Fibroblast of skin of back (primary cell): ENCODE results near the gene CDCA5. TPM values are rescaled to one million over a fixed set of nuclear protein-coding genes. Genes with fewer than 3 reads are reported as not detected.

Experiments
- DNase-seq: peaks from one replicate; pipeline ENCODE4 v3.0.0-alpha.2; 2013
- polyA plus RNA-seq, 2 experiments: library from polyadenylated mRNA; unstranded; fragments of 120-200 nt; gene quantifications; one replicate each; pipeline ENCODE4 v1.2.1, GENCODE V29; 2013; ENCODE audit not compliant: insufficient read length in 2 of 2

Gene CDCA5
- 43.4 TPM for polyA plus RNA-seq (2013, experiment 1 of 2; ENCODE audit: insufficient read length)
- 4.0 TPM for polyA plus RNA-seq (2013, experiment 2 of 2; ENCODE audit: insufficient read length)

- DNase-seq = peak; percentile 95
Measured at GRCh38 chr11:65083834-65084597, at the start of gene CDCA5, which contains the start of gene ZFPL1. CDCA5 (minus strand) TSS chr11:65084040; CDS start chr11:65083978, 62 bp downstream. ZFPL1 (plus strand) TSS chr11:65084222; CDS start chr11:65084699, 477 bp downstream.

GRCh38 chr11:65132988-65133700 lies 49.3 kb upstream of the CDCA5 start:
- no peak for DNase-seq

GRCh38 chr11:65132238-65132987 lies 48.6 kb upstream of the CDCA5 start:
- DNase-seq = no peak

GRCh38 chr11:65131895-65132237 lies 48.0 kb upstream of the CDCA5 start:
- DNase-seq = no peak

GRCh38 chr11:65131417-65131776 lies 47.6 kb upstream of the CDCA5 start:
- no peak for DNase-seq

- DNase-seq = no peak
Measured at GRCh38 chr11:65130631-65131416, 47.0 kb upstream of the CDCA5 start.

- DNase-seq = no peak
Measured at GRCh38 chr11:65129649-65130441, 46.0 kb upstream of the CDCA5 start.

GRCh38 chr11:65128182-65129145 lies 44.6 kb upstream of the CDCA5 start:
- DNase-seq = no peak

GRCh38 chr11:65127473-65128181 lies 43.8 kb upstream of the CDCA5 start:
- no peak for DNase-seq

GRCh38 chr11:65126624-65127274 lies 42.9 kb upstream of the CDCA5 start:
- DNase-seq = no peak

GRCh38 chr11:65125197-65126056 lies 41.6 kb upstream of the CDCA5 start:
- no peak for DNase-seq

GRCh38 chr11:65124480-65125196 lies 40.8 kb upstream of the CDCA5 start:
- DNase-seq = no peak

- peak; percentile 96 for DNase-seq
Measured at GRCh38 chr11:65121865-65122696, 38.2 kb upstream of the CDCA5 start, which contains the start of the genes FAU and MRPL49. FAU (minus strand) TSS chr11:65122134; CDS start chr11:65121813, 321 bp downstream. MRPL49 (plus strand) TSS chr11:65122321; CDS start chr11:65122347, 26 bp downstream.

GRCh38 chr11:65121447-65121864 lies 37.6 kb upstream of the CDCA5 start:
- DNase-seq = no peak

- no peak for DNase-seq
Measured at GRCh38 chr11:65120831-65121230, 37.0 kb upstream of the CDCA5 start.

- DNase-seq = no peak
Measured at GRCh38 chr11:65119670-65119995, 35.8 kb upstream of the CDCA5 start.
